SK-N-SH treated with all-trans-retinoic acid at 6 μM for 48 hours (cell line): ENCODE measurements around the gene RIMBP2.

Source experiments
- CREB5 ChIP-seq: fragments of 250-450 bp; sonication (Bioruptor Pico); IDR thresholded peaks from 2 replicates; pipeline ENCODE4 v1.5.1; 2020; ENCODE audit warnings: low read depth, mild to moderate bottlenecking, moderate library complexity
- ESRRG ChIP-seq: fragments of 250-450 bp; sonication (Bioruptor Pico); IDR thresholded peaks from 2 replicates; pipeline ENCODE4 v1.6.1; 2021; ENCODE audit warnings: mild to moderate bottlenecking
- GLIS3 ChIP-seq: fragments of 250-450 bp; sonication (Bioruptor Pico); IDR thresholded peaks from 2 replicates; pipeline ENCODE4 v1.5.0; 2020; ENCODE audit warnings: mild to moderate bottlenecking, moderate library complexity
- PATZ1 ChIP-seq: fragments of 250-450 bp; sonication (Bioruptor Pico); IDR thresholded peaks from 2 replicates; pipeline ENCODE4 v1.8.0; 2020; ENCODE audit warnings: mild to moderate bottlenecking, moderate library complexity, borderline replicate concordance
- ZFP30 ChIP-seq: fragments of 450-650 bp; formaldehyde crosslinking; IDR thresholded peaks from 2 replicates; pipeline ENCODE4 v1.5.0; 2022; ENCODE audit warnings: mild to moderate bottlenecking, moderate library complexity
- ZNF565 ChIP-seq: fragments of 450-650 bp; formaldehyde crosslinking; conservative IDR thresholded peaks from 2 replicates; pipeline ENCODE4 v1.5.0; 2020; ENCODE audit warnings: low read depth, mild to moderate bottlenecking, moderate library complexity

GRCh38 chr12:130485291-130486145, 230.6 kb downstream of the RIMBP2 start:
- TF ChIP-seq CREB5 (CRISPR knock-in tag) = no peak
- TF ChIP-seq PATZ1 (CRISPR knock-in tag) = no peak
- no peak for TF ChIP-seq ESRRG
- no peak for TF ChIP-seq GLIS3
- no peak for TF ChIP-seq ZFP30
- TF ChIP-seq ZNF565 (CRISPR knock-in tag) = no peak
